ENCODE data around the gene FMN2. TPM values are rescaled to one million over a fixed set of nuclear protein-coding genes. Genes with fewer than 3 reads are reported as not detected.
"Not testable (repeated sequence)": the region's sequence is repeated elsewhere in the genome, so short reads cannot be mapped to it uniquely, and the experiment has no call there.

Gene FMN2
- total RNA-seq, 1 donor from 2014 or later: not detected

- ATAC-seq (no peak), DNase-seq (no peak)
- intact Hi-C loops (cut with micrococcal nuclease): no loop called here
Observed at GRCh38 chr1:240235521-240236288, 144.0 kb downstream of the FMN2 start.

- no peak for ATAC-seq
- intact Hi-C loops (cut with micrococcal nuclease): no loop called here
Observed at GRCh38 chr1:240237305-240237721, 145.6 kb downstream of the FMN2 start.

GRCh38 chr1:240239309-240239708, 147.6 kb downstream of the FMN2 start:
- intact Hi-C loops (cut with micrococcal nuclease): no loop called here
- ATAC-seq (no peak), DNase-seq (no peak)

More at GRCh38 chr1:240237305-240237721, 145.6 kb downstream of the FMN2 start:
- DNase-seq: no peak

GRCh38 chr1:240241278-240241677, 149.6 kb downstream of the FMN2 start:
- no peak for DNase-seq
- intact Hi-C loops (cut with micrococcal nuclease): no loop called here
- no peak for ATAC-seq

- no peak for ATAC-seq
- intact Hi-C loops (cut with micrococcal nuclease): no loop called here
- DNase-seq: no peak
Observed at GRCh38 chr1:240242601-240243144, 151.0 kb downstream of the FMN2 start.

GRCh38 chr1:240244968-240245628, 153.4 kb downstream of the FMN2 start:
- DNase-seq: no peak
- ATAC-seq: no peak
- intact Hi-C loops (cut with micrococcal nuclease): no loop called here

- DNase-seq (no peak), ATAC-seq (no peak)
- intact Hi-C loops (cut with micrococcal nuclease): no loop called here
Observed at GRCh38 chr1:240245629-240246020, 153.9 kb downstream of the FMN2 start.

GRCh38 chr1:240247899-240248298, 156.2 kb downstream of the FMN2 start:
- DNase-seq (no peak), ATAC-seq (no peak)
- intact Hi-C loops (cut with micrococcal nuclease): no loop called here

GRCh38 chr1:240254006-240254405, 162.3 kb downstream of the FMN2 start:
- intact Hi-C loops (cut with micrococcal nuclease): no loop called here
- ATAC-seq (no peak), DNase-seq (no peak)

- no peak for DNase-seq
- ATAC-seq: no peak
- intact Hi-C loops (cut with micrococcal nuclease): no loop called here
Observed at GRCh38 chr1:240254778-240255291, 163.2 kb downstream of the FMN2 start.

- ATAC-seq: no peak
- no peak for DNase-seq
- intact Hi-C loops (cut with micrococcal nuclease): no loop called here
Observed at GRCh38 chr1:240255922-240256321, 164.2 kb downstream of the FMN2 start.

- intact Hi-C loops (cut with micrococcal nuclease): no loop called here
- no peak for DNase-seq
- ATAC-seq: no peak
Observed at GRCh38 chr1:240256836-240257503, 165.3 kb downstream of the FMN2 start.

- ATAC-seq (no peak), DNase-seq (no peak)
- intact Hi-C loops (cut with micrococcal nuclease): no loop called here
Observed at GRCh38 chr1:240258910-240259309, 167.2 kb downstream of the FMN2 start.

GRCh38 chr1:240264494-240264893, 172.8 kb downstream of the FMN2 start:
- DNase-seq; intact Hi-C loops (cut with micrococcal nuclease); ATAC-seq: not testable (repeated sequence)

GRCh38 chr1:240271081-240271480, 179.4 kb downstream of the FMN2 start:
- intact Hi-C loops (cut with micrococcal nuclease): no loop called here
- no peak for ATAC-seq
- no peak for DNase-seq

GRCh38 chr1:240274569-240274968, 182.9 kb downstream of the FMN2 start:
- ATAC-seq: no peak
- no peak for DNase-seq
- intact Hi-C loops (cut with micrococcal nuclease): no loop called here

GRCh38 chr1:240275219-240275618, 183.5 kb downstream of the FMN2 start:
- ATAC-seq; intact Hi-C loops (cut with micrococcal nuclease); DNase-seq: not testable (repeated sequence)

- intact Hi-C loops (cut with micrococcal nuclease): no loop called here
- DNase-seq: no peak
- no peak for ATAC-seq
Observed at GRCh38 chr1:240278082-240278481, 186.4 kb downstream of the FMN2 start.

GRCh38 chr1:240280560-240281322, 189.1 kb downstream of the FMN2 start:
- no peak for ATAC-seq
- DNase-seq: no peak
- intact Hi-C loops (cut with micrococcal nuclease): no loop called here

Data from left ventricle myocardium superior (tissue), 1 donor.